Panc1 (cell line): Measurements from ENCODE around the gene NCAPH2.

Experiments
- POLR2AphosphoS5 ChIP-seq: IDR thresholded peaks from 2 replicates; pipeline ENCODE4 v1.6.1; 2012; ENCODE audit warnings: mild to moderate bottlenecking, low read depth, low read length, moderate library complexity
- SIN3A ChIP-seq: IDR thresholded peaks from 2 replicates; pipeline ENCODE4 v1.6.1; 2012; ENCODE audit warnings: low read depth, mild to moderate bottlenecking, low read length, moderate library complexity, borderline replicate concordance; ENCODE audit not compliant: insufficient read depth
- TCF7L2 ChIP-seq: IDR thresholded peaks from 2 replicates; pipeline ENCODE4 v1.6.1; 2011; ENCODE audit warnings: mild to moderate bottlenecking, low read depth, low read length, inconsistent platforms
- TF ChIP-seq, protein P1 (sequence below): fragments of 450-650 bp; IDR thresholded peaks from 2 replicates; pipeline ENCODE4 v1.5.1; 2017; ENCODE audit warnings: mild to moderate bottlenecking
- TF ChIP-seq, protein P2 (sequence below), 2 experiments: IDR thresholded peaks; 2 replicates each; pipeline ENCODE4 v1.6.1; 2011 to 2012; ENCODE audit warnings: low read depth in 2 of 2, control low read depth in 1 of 2, low read length in 1 of 2, mild to moderate bottlenecking in 1 of 2, moderate library complexity in 1 of 2; ENCODE audit not compliant: insufficient read depth in 1 of 2

DNA sequence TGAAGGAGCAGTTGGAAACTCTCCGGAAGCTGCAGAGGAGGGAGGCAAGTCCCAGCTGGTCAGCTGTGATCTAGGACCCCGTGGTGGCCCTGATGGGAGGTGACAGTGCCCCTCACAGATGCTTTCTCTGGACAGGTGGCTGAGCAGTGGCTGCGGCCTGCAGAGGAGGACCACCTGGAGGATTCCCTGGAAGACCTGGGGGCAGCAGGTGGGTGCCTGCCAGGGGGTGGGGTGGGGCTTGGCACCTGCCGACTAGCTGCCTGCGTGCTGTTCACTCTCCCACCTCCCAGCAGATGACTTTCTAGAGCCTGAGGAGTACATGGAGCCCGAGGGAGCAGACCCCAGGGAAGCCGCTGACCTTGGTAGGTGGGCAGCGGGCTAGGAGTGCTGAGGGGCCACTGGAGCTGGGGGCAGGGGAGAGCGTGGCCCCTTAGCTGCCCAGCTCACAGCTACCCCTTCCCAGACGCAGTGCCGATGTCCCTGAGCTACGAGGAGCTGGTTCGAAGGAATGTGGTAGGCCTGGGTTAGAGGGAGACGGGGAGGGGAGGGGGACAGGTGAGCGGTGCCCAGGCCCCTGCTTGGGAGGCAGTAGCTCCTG, 14.3 kb downstream of the NCAPH2 start:
- TF ChIP-seq, protein P1, sequence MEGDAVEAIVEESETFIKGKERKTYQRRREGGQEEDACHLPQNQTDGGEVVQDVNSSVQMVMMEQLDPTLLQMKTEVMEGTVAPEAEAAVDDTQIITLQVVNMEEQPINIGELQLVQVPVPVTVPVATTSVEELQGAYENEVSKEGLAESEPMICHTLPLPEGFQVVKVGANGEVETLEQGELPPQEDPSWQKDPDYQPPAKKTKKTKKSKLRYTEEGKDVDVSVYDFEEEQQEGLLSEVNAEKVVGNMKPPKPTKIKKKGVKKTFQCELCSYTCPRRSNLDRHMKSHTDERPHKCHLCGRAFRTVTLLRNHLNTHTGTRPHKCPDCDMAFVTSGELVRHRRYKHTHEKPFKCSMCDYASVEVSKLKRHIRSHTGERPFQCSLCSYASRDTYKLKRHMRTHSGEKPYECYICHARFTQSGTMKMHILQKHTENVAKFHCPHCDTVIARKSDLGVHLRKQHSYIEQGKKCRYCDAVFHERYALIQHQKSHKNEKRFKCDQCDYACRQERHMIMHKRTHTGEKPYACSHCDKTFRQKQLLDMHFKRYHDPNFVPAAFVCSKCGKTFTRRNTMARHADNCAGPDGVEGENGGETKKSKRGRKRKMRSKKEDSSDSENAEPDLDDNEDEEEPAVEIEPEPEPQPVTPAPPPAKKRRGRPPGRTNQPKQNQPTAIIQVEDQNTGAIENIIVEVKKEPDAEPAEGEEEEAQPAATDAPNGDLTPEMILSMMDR = no peak
- TF ChIP-seq POLR2AphosphoS5 (no peak), SIN3A (no peak), TCF7L2 (no peak)
- TF ChIP-seq, protein P2, sequence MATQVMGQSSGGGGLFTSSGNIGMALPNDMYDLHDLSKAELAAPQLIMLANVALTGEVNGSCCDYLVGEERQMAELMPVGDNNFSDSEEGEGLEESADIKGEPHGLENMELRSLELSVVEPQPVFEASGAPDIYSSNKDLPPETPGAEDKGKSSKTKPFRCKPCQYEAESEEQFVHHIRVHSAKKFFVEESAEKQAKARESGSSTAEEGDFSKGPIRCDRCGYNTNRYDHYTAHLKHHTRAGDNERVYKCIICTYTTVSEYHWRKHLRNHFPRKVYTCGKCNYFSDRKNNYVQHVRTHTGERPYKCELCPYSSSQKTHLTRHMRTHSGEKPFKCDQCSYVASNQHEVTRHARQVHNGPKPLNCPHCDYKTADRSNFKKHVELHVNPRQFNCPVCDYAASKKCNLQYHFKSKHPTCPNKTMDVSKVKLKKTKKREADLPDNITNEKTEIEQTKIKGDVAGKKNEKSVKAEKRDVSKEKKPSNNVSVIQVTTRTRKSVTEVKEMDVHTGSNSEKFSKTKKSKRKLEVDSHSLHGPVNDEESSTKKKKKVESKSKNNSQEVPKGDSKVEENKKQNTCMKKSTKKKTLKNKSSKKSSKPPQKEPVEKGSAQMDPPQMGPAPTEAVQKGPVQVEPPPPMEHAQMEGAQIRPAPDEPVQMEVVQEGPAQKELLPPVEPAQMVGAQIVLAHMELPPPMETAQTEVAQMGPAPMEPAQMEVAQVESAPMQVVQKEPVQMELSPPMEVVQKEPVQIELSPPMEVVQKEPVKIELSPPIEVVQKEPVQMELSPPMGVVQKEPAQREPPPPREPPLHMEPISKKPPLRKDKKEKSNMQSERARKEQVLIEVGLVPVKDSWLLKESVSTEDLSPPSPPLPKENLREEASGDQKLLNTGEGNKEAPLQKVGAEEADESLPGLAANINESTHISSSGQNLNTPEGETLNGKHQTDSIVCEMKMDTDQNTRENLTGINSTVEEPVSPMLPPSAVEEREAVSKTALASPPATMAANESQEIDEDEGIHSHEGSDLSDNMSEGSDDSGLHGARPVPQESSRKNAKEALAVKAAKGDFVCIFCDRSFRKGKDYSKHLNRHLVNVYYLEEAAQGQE (IDR thresholded peaks at IDR 0.05; ENCODE audit: insufficient read depth in 1 of 2, low read depth in 2 of 2, low read length in 1 of 2) = no peak
